ENCODE results near the gene TP53BP2. TPM values are rescaled to one million over a fixed set of nuclear protein-coding genes. Genes with fewer than 3 reads are reported as not detected.

TP53BP2 gene
- total RNA-seq, 1 donor from 2014 or later, result 59.2 TPM

DNA sequence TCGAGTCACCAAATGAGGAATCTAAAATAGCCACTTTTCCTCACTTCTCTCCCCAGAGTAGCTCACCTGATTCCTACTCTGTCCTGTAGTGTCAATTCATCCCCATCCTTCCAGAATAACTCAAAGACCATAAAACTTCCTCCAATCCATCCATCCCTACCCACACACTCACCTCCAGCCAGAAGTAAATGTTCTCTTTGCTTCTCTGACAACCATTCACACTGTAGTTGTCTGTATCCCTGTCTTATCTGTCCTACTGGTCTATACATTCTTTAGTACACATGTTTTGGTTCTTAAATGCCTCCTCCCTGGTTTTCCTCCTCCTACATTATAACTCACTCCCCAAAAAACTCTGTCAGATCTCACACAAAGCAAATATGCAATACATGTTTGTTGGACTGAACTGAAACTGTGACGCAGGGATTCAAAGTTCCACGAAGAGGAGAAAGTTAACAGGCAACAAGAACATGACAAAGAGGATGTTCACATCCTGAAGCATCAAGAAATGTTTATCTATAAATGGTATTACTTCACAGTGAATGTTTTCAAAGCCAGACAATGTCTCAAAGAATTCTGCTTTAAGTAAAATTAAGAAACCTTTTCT is 11.0 kb downstream of the TP53BP2 start:
- Mint-ChIP-seq H3K27ac (no peak overlapping the region), H3K4me1 (ENCODE audit: low read depth) (peaks cover 15% of the 10 kb centered on the region), H3K9me3 (ENCODE audit: low read depth) (no peaks in the 10 kb centered on the region), H3K27me3 (no peaks in the 10 kb centered on the region), H3K4me3 (ENCODE audit: low read depth) (no peak overlapping the region), H3K36me3 (ENCODE audit: insufficient read depth) (no peaks in the 10 kb centered on the region)
- no peak for DNase-seq (ENCODE audit: low spot score, unreplicated experiment)
- TF ChIP-seq, protein P1, sequence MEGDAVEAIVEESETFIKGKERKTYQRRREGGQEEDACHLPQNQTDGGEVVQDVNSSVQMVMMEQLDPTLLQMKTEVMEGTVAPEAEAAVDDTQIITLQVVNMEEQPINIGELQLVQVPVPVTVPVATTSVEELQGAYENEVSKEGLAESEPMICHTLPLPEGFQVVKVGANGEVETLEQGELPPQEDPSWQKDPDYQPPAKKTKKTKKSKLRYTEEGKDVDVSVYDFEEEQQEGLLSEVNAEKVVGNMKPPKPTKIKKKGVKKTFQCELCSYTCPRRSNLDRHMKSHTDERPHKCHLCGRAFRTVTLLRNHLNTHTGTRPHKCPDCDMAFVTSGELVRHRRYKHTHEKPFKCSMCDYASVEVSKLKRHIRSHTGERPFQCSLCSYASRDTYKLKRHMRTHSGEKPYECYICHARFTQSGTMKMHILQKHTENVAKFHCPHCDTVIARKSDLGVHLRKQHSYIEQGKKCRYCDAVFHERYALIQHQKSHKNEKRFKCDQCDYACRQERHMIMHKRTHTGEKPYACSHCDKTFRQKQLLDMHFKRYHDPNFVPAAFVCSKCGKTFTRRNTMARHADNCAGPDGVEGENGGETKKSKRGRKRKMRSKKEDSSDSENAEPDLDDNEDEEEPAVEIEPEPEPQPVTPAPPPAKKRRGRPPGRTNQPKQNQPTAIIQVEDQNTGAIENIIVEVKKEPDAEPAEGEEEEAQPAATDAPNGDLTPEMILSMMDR (IDR thresholded peaks at IDR 0.05; ENCODE audit: unreplicated experiment), result no peak

DNA sequence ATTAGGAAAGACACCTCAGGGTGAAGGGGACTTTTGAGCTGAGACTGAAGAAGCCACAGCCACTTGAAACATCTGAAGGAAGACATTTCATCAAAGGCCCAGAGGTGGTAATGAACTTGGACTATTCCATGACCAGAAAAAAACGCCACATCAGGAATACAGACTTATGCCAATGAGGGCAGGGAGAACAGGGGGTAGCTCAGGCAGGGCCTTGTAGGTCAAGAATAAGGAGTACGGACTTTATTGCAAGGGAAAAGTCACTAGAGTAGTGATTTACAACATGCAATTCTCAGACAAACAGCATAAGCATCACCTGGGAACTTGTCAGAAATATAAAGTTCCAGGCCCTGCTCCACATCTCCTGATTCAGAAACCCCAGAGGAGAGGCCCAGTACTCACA is 11.8 kb downstream of the TP53BP2 start:
- TF ChIP-seq, protein P1 (IDR thresholded peaks at IDR 0.05; ENCODE audit: unreplicated experiment), result no peak
- Mint-ChIP-seq H3K27ac (no peak overlapping the region), H3K9me3 (ENCODE audit: low read depth) (no peaks in the 10 kb centered on the region), H3K4me1 (ENCODE audit: low read depth) (peaks cover 15% of the 10 kb centered on the region), H3K4me3 (ENCODE audit: low read depth) (no peak overlapping the region), H3K27me3 (no peaks in the 10 kb centered on the region), H3K36me3 (ENCODE audit: insufficient read depth) (no peaks in the 10 kb centered on the region)
- no peak for DNase-seq (ENCODE audit: low spot score, unreplicated experiment)

DNA sequence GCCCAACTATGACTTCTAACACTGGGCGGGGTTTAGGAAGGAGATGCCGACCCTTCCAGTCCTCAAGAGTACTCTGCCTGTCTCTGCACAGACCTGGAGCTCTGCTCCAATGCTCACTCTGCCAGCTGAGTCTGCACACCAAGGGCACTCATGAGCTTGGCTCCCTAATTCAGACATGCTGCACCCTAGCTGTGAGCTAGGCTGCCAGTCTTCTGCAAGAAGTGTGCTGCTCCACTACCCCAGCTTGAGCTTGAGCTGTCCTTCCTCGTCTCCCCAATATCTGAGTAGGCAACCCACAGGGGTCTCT is 13.2 kb downstream of the TP53BP2 start:
- Mint-ChIP-seq H3K9me3 (ENCODE audit: low read depth) (peaks cover 3% of the 10 kb centered on the region), H3K27me3 (no peaks in the 10 kb centered on the region), H3K4me3 (ENCODE audit: low read depth) (no peak overlapping the region), H3K4me1 (ENCODE audit: low read depth) (peaks cover under 1% of the 10 kb centered on the region), H3K27ac (no peak overlapping the region), H3K36me3 (ENCODE audit: insufficient read depth) (peaks cover 3% of the 10 kb centered on the region)
- DNase-seq (ENCODE audit: low spot score, unreplicated experiment), result no peak
- TF ChIP-seq, protein P1 (IDR thresholded peaks at IDR 0.05; ENCODE audit: unreplicated experiment), result no peak

DNA sequence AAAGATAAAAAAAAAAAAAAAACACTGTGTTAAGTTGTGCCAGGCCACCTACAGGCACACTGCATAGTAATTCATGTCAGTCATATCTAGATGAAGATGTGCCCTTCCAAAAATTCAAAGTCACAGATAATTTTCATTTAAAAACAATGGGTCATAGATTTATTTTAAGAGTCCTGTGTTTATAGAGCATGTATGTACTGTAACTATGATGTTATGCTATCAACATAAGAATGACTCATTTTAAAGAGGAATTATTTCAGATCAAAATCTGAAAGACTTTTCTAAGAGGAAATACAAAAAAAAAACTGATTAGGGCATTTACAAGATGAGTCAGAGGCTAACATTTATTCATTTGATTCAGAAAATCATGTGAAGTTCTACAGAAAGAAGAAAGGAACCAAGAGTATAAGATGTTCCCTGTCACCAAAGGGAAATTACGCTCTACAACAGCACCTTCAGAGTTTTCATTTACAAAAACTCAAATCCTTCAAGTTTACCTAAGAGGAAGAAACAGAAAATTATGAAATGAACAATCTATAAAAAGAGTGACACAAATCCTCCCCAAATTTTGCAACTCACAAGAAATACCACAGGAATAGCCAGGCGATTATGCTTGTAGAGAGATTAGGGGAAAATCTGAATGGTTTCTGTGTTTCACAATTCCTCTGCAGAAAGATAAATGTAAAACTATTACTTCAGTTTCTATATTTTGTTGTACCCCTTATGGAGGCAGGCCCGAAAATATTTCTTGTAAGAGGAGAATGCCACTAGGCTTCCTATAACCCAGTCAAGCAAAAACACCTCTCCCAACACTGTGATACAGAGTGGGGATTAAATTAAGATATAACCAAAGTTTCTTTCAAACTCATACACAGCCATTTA is 13.8 kb downstream of the TP53BP2 start:
- H3K4me3 Mint-ChIP-seq (ENCODE audit: low read depth), result no peak overlapping the region
- DNase-seq (ENCODE audit: low spot score, unreplicated experiment), result no peak
- TF ChIP-seq, protein P1 (IDR thresholded peaks at IDR 0.05; ENCODE audit: unreplicated experiment), result no peak
- no peaks in the 10 kb centered on the region for H3K27me3 Mint-ChIP-seq
- H3K27ac Mint-ChIP-seq, result peak overlapping the region; percentile 10
- peaks cover 3% of the 10 kb centered on the region for H3K36me3 Mint-ChIP-seq (ENCODE audit: insufficient read depth)
- H3K9me3 Mint-ChIP-seq (ENCODE audit: low read depth), result peaks cover 3% of the 10 kb centered on the region
- peaks cover 3% of the 10 kb centered on the region for H3K4me1 Mint-ChIP-seq (ENCODE audit: low read depth)

DNA sequence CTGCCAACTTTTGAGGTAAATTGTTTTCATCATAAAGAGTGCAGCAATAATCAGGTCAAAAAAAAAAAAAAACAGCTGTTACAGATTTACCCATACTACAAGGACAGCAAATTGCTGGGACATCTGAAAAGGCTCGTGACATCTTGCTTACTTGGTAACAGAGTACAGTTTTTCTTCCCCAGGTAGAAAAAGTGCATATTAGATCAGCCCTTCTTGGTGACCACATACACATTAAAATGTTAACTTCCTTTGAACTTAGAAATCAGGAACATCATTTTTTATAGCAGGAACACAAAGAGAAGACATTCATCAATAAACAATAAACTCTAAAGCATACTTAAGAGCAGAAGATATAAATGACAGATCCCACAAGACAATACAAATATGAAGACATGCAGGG is 16.1 kb downstream of the TP53BP2 start:
- Mint-ChIP-seq H3K27me3 (no peaks in the 10 kb centered on the region), H3K9me3 (ENCODE audit: low read depth) (peaks cover 3% of the 10 kb centered on the region), H3K4me1 (ENCODE audit: low read depth) (peaks cover 20% of the 10 kb centered on the region), H3K36me3 (ENCODE audit: insufficient read depth) (peaks cover 3% of the 10 kb centered on the region), H3K27ac (no peak overlapping the region), H3K4me3 (ENCODE audit: low read depth) (no peak overlapping the region)
- TF ChIP-seq, protein P1 (IDR thresholded peaks at IDR 0.05; ENCODE audit: unreplicated experiment), result no peak
- no peak for DNase-seq (ENCODE audit: low spot score, unreplicated experiment)

All from progenitor cell of endocrine pancreas (in vitro differentiated cells).